WTC11 (cell line): ENCODE data around the gene SLC26A2. TPM values are rescaled to one million over a fixed set of nuclear protein-coding genes. Genes with fewer than 3 reads are reported as not detected.

Source experiments
- ATAC-seq: fragments of 200-7000 bp; cut with Tn5 transposase; 2 replicates; pipeline ENCODE4 v1.10.0; 2021; ENCODE audit warnings: mild to moderate bottlenecking, moderate library complexity
- CTCF ChIA-PET: fragments of 300-600 bp; sonication (Branson Sonifier 250); formaldehyde crosslinking; loops from one replicate; lab custom pipeline; 2021; ENCODE audit warnings: antibody characterized with exemption; lab: Charles Lee
- POLR2A ChIA-PET: fragments of 350-600 bp; sonication (Branson Sonifier 250); formaldehyde crosslinking; loops from one replicate; lab custom pipeline; 2021; ENCODE audit warnings: antibody characterized with exemption; lab: Charles Lee
- DNase-seq: peaks from one replicate; pipeline ENCODE4 v3.0.0; 2021; ENCODE audit warnings: low spot score
- H3K27ac Mint-ChIP-seq: 2 replicates; pipeline ENCODE4 v1.8.0; 2021; ENCODE audit warnings: mixed read lengths
- H3K27me3 Mint-ChIP-seq: 2 replicates; pipeline ENCODE4 v1.8.0; 2021; ENCODE audit warnings: low read depth, mild to moderate bottlenecking, moderate library complexity, mixed read lengths
- H3K36me3 Mint-ChIP-seq: 2 replicates; pipeline ENCODE4 v1.8.0; 2021; ENCODE audit warnings: mixed read lengths
- H3K4me1 Mint-ChIP-seq: 2 replicates; pipeline ENCODE4 v1.8.0; 2022; ENCODE audit warnings: mixed read lengths
- H3K4me3 Mint-ChIP-seq: 2 replicates; pipeline ENCODE4 v1.8.0; 2021; ENCODE audit warnings: mild to moderate bottlenecking, moderate library complexity, mixed read lengths
- H3K9me3 Mint-ChIP-seq: 2 replicates; pipeline ENCODE4 v1.8.0; 2021; ENCODE audit warnings: mixed read lengths
- AR ChIP-seq: fragments of 250-450 bp; sonication (Bioruptor Pico); IDR thresholded peaks from 2 replicates; pipeline ENCODE4 v1.9.0; 2021; ENCODE audit warnings: mild to moderate bottlenecking
- ETV6 ChIP-seq: sonication (generic); formaldehyde crosslinking; IDR thresholded peaks from 2 replicates; pipeline ENCODE4 v1.8.1; 2022; ENCODE audit warnings: mild to moderate bottlenecking, missing genetic modification reagents
- FOXJ3 ChIP-seq: sonication (generic); formaldehyde crosslinking; IDR thresholded peaks from 2 replicates; pipeline ENCODE4 v1.9.0; 2021; ENCODE audit warnings: missing genetic modification reagents, mild to moderate bottlenecking, borderline replicate concordance
- HMGA2 ChIP-seq: fragments of 250-450 bp; sonication (Bioruptor Pico); IDR thresholded peaks from 2 replicates; pipeline ENCODE4 v1.4.0; 2021; ENCODE audit warnings: mild to moderate bottlenecking, moderate library complexity
- HMGXB4 ChIP-seq: sonication (generic); formaldehyde crosslinking; IDR thresholded peaks from 2 replicates; pipeline ENCODE4 v1.8.1; 2023; ENCODE audit warnings: mild to moderate bottlenecking, moderate library complexity, missing genetic modification reagents
- JAZF1 ChIP-seq: fragments of 250-450 bp; sonication (Bioruptor Pico); IDR thresholded peaks from 2 replicates; pipeline ENCODE4 v1.9.0; 2021; ENCODE audit warnings: moderate library complexity, mild to moderate bottlenecking, inconsistent platforms
- JUN ChIP-seq: sonication (generic); formaldehyde crosslinking; IDR thresholded peaks from 2 replicates; pipeline ENCODE4 v1.8.0; 2023; ENCODE audit warnings: mild to moderate bottlenecking, missing genetic modification reagents
- MYBL2 ChIP-seq: sonication (generic); formaldehyde crosslinking; IDR thresholded peaks from 2 replicates; pipeline ENCODE4 v1.8.1; 2023; ENCODE audit warnings: mild to moderate bottlenecking, moderate library complexity, missing genetic modification reagents
- OVOL2 ChIP-seq: fragments of 250-450 bp; sonication (Bioruptor Pico); IDR thresholded peaks from 2 replicates; pipeline ENCODE4 v1.9.0; 2021; ENCODE audit warnings: mild to moderate bottlenecking, borderline replicate concordance
- TCF7 ChIP-seq: sonication (generic); formaldehyde crosslinking; IDR thresholded peaks from 2 replicates; pipeline ENCODE4 v1.8.0; 2022; ENCODE audit warnings: mild to moderate bottlenecking, low read depth, missing genetic modification reagents, moderate library complexity
- ZBTB21 ChIP-seq: sonication (generic); formaldehyde crosslinking; IDR thresholded peaks from 2 replicates; pipeline ENCODE4 v1.8.1; 2023; ENCODE audit warnings: mild to moderate bottlenecking, missing genetic modification reagents, borderline replicate concordance
- ZNF232 ChIP-seq: sonication (generic); formaldehyde crosslinking; IDR thresholded peaks from 2 replicates; pipeline ENCODE4 v1.8.0; 2022; ENCODE audit warnings: mild to moderate bottlenecking, missing genetic modification reagents
- ZNF263 ChIP-seq: sonication (generic); formaldehyde crosslinking; IDR thresholded peaks from 2 replicates; pipeline ENCODE4 v1.8.1; 2022; ENCODE audit warnings: low read depth, mild to moderate bottlenecking, moderate library complexity, missing genetic modification reagents
- ZNF317 ChIP-seq: sonication (generic); formaldehyde crosslinking; IDR thresholded peaks from 2 replicates; pipeline ENCODE4 v1.8.1; 2023; ENCODE audit warnings: low read depth, mild to moderate bottlenecking, moderate library complexity, missing genetic modification reagents, borderline replicate concordance
- total RNA-seq: library from RNA; stranded (reverse); gene quantifications from 3 replicates; pipeline ENCODE4 v1.2.3, GENCODE V29; 2021
- TF ChIP-seq, protein P1 (sequence below): sonication (generic); formaldehyde crosslinking; conservative IDR thresholded peaks from 2 replicates; pipeline ENCODE4 v1.8.1; 2023; ENCODE audit warnings: mild to moderate bottlenecking, low read depth, missing genetic modification reagents, moderate library complexity
- TF ChIP-seq, protein P2 (sequence below): sonication (generic); formaldehyde crosslinking; IDR thresholded peaks from 2 replicates; pipeline ENCODE4 v1.8.1; 2023; ENCODE audit warnings: mild to moderate bottlenecking, missing genetic modification reagents
- TF ChIP-seq, protein P3 (sequence below): fragments of 250-450 bp; sonication (Bioruptor Pico); conservative IDR thresholded peaks from 2 replicates; pipeline ENCODE4 v1.9.0; 2021; ENCODE audit warnings: mild to moderate bottlenecking
- TF ChIP-seq, protein P4 (sequence below): sonication (generic); formaldehyde crosslinking; IDR thresholded peaks from 2 replicates; pipeline ENCODE4 v1.8.0; 2022; ENCODE audit warnings: mild to moderate bottlenecking, missing genetic modification reagents
- TF ChIP-seq, protein P5 (sequence below): sonication (generic); formaldehyde crosslinking; IDR thresholded peaks from 2 replicates; pipeline ENCODE4 v1.8.0; 2023; ENCODE audit warnings: missing genetic modification reagents

Gene SLC26A2
- total RNA-seq, 1 experiment from 2014 or later = 11.1 TPM

DNA sequence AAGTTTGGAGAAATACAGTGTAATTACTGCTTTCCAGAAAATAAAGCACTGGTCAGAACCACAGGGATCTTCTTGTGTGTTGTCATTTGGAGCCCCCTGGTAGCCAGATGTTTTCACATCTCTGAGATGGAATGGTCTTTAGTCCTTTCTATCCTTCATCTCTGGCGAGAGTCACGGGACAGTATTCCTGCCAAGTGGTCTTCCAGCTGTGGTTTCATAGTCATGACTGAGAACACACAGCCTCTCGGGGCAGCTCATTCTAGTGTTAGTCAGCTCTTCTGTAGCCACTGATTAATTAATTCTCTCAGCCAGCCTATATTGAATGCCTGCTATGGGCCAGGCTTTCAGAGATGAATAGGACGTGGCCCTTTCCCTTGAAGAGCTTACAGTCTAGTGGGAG, 74.1 kb downstream of the SLC26A2 start:
- no peaks in the 10 kb centered on the region for H3K9me3 Mint-ChIP-seq
- H3K4me1 Mint-ChIP-seq = no peaks in the 10 kb centered on the region
- no peak for DNase-seq
- ChIA-PET POLR2A (no interaction called here), CTCF (interaction anchor here (1.0 kb wide), 1 partner anchor 11 kb away, joined by 4 read pairs; no protein-coding TSS in a partner anchor)
- peaks cover 72% of the 10 kb centered on the region for H3K36me3 Mint-ChIP-seq
- no peaks in the 10 kb centered on the region for H3K27me3 Mint-ChIP-seq
- no peak overlapping the region for H3K4me3 Mint-ChIP-seq
- H3K27ac Mint-ChIP-seq = no peak overlapping the region
- TF ChIP-seq JUN (CRISPR knock-in tag) (no peak), FOXJ3 (CRISPR knock-in tag) (no peak), MYBL2 (no peak), TCF7 (CRISPR knock-in tag) (no peak)
- TF ChIP-seq, protein P1, sequence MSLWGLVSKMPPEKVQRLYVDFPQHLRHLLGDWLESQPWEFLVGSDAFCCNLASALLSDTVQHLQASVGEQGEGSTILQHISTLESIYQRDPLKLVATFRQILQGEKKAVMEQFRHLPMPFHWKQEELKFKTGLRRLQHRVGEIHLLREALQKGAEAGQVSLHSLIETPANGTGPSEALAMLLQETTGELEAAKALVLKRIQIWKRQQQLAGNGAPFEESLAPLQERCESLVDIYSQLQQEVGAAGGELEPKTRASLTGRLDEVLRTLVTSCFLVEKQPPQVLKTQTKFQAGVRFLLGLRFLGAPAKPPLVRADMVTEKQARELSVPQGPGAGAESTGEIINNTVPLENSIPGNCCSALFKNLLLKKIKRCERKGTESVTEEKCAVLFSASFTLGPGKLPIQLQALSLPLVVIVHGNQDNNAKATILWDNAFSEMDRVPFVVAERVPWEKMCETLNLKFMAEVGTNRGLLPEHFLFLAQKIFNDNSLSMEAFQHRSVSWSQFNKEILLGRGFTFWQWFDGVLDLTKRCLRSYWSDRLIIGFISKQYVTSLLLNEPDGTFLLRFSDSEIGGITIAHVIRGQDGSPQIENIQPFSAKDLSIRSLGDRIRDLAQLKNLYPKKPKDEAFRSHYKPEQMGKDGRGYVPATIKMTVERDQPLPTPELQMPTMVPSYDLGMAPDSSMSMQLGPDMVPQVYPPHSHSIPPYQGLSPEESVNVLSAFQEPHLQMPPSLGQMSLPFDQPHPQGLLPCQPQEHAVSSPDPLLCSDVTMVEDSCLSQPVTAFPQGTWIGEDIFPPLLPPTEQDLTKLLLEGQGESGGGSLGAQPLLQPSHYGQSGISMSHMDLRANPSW (CRISPR knock-in tag) = no peak
- TF ChIP-seq, protein P2, sequence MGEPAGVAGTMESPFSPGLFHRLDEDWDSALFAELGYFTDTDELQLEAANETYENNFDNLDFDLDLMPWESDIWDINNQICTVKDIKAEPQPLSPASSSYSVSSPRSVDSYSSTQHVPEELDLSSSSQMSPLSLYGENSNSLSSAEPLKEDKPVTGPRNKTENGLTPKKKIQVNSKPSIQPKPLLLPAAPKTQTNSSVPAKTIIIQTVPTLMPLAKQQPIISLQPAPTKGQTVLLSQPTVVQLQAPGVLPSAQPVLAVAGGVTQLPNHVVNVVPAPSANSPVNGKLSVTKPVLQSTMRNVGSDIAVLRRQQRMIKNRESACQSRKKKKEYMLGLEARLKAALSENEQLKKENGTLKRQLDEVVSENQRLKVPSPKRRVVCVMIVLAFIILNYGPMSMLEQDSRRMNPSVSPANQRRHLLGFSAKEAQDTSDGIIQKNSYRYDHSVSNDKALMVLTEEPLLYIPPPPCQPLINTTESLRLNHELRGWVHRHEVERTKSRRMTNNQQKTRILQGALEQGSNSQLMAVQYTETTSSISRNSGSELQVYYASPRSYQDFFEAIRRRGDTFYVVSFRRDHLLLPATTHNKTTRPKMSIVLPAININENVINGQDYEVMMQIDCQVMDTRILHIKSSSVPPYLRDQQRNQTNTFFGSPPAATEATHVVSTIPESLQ = no peak
- TF ChIP-seq, all 79 proteins: peak for 0
- no peak for ATAC-seq

GRCh38 chr5:150035139-150035895, 74.8 kb downstream of the SLC26A2 start:
- DNase-seq (no peak), ATAC-seq (no peak)
- no peak overlapping the region for H3K27ac Mint-ChIP-seq
- CTCF ChIA-PET = no interaction called here
- H3K4me1 Mint-ChIP-seq = no peaks in the 10 kb centered on the region
- H3K4me3 Mint-ChIP-seq = no peak overlapping the region
- peaks cover 74% of the 10 kb centered on the region for H3K36me3 Mint-ChIP-seq
- POLR2A ChIA-PET = no interaction called here
- no peaks in the 10 kb centered on the region for H3K27me3 Mint-ChIP-seq
- no peaks in the 10 kb centered on the region for H3K9me3 Mint-ChIP-seq
- TF ChIP-seq ZBTB21 (CRISPR knock-in tag) (no peak), ETV6 (CRISPR knock-in tag) (no peak), ZNF232 (no peak), ZNF263 (no peak), AR (CRISPR knock-in tag) (no peak), OVOL2 (no peak), HMGA2 (CRISPR knock-in tag) (no peak), JAZF1 (CRISPR knock-in tag) (no peak), HMGXB4 (CRISPR knock-in tag) (no peak), ZNF317 (CRISPR knock-in tag) (no peak)
- TF ChIP-seq, protein P3, sequence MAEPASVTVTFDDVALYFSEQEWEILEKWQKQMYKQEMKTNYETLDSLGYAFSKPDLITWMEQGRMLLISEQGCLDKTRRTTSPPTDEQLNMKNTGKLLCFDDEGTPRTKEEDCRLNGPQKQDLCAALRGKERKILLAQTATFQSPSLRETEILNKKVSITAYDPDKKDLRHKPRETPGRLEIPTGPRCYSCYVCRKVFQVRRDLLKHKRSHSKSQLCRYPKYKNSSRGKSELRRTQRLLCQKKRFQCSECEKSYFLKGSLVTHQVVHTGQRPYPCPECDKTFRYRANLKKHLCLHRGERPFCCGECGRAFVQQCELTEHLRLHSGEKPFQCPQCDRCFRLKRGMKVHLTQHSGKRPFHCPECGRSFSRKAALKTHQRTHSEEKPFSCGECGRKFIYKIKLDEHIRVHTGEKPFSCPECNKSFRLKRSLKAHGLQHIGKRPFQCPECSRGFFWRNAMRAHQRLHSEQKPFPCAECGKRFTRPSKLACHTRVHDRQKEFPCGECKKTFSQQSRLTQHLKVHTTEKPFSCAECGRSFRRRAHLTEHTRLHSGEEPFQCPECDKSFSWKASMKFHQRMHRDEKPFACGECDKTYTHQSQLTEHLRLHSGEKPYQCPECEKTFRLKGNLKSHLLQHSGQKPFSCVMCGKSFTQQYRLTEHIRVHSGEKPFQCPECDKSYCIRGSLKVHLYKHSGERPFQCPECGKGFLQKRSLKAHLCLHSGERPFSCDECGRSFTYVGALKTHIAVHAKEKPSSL (CRISPR knock-in tag) = no peak
- TF ChIP-seq, protein P4, sequence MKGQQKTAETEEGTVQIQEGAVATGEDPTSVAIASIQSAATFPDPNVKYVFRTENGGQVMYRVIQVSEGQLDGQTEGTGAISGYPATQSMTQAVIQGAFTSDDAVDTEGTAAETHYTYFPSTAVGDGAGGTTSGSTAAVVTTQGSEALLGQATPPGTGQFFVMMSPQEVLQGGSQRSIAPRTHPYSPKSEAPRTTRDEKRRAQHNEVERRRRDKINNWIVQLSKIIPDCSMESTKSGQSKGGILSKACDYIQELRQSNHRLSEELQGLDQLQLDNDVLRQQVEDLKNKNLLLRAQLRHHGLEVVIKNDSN (CRISPR knock-in tag) = no peak
- TF ChIP-seq, protein P5, sequence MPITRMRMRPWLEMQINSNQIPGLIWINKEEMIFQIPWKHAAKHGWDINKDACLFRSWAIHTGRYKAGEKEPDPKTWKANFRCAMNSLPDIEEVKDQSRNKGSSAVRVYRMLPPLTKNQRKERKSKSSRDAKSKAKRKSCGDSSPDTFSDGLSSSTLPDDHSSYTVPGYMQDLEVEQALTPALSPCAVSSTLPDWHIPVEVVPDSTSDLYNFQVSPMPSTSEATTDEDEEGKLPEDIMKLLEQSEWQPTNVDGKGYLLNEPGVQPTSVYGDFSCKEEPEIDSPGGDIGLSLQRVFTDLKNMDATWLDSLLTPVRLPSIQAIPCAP (CRISPR knock-in tag) = no peak
